ENCODE measurements around the gene TPMT. TPM values are rescaled to one million over a fixed set of nuclear protein-coding genes. Genes with fewer than 3 reads are reported as not detected.

TPMT gene
- total RNA-seq, 1 experiment from 2014 or later = 11.0 TPM

DNA sequence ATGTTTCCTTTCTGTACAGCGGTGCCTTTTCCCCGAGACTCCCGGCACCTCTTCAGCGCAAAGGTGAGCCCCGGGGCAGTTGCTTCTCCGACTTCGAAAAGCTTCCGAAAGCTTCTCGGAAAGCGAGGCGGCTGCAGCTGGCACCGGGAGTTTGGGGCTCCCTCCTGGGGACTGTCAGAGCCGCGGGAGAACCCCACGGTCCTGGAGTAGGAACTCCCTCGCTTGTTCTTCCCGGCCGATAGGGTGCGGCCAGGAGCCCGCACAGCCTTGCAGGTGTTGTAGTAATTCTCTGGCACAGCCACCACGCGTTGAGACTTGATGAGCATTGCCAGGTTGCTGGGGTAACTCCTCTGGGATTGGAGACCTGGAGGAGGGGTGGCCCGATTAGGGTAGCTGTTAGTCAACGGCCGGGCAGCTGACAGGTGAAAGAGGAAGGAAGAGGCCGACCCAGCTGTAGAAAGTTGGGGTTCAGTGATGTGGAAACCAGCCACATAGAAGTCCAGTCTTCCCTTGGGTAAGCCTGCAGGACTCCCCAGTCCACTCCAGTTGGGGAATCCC, 1.1 kb upstream of the TPMT start:
- peak; percentile 77 to 79 for DNase-seq
- intact Hi-C loops (cut with micrococcal nuclease; ENCODE audit: unreplicated experiment) = loop anchor here (5.0 kb wide), 2 partner anchors 86 to 106 kb away; partner anchors contain the start of gene DEK
- Mint-ChIP-seq H3K36me3 (ENCODE audit: insufficient read depth, unreplicated experiment) (peaks cover 13% of the 10 kb centered on the region), H3K9me3 (ENCODE audit: unreplicated experiment) (no peaks in the 10 kb centered on the region), H3K4me1 (ENCODE audit: low read depth, unreplicated experiment) (no peaks in the 10 kb centered on the region), H3K27me3 (ENCODE audit: insufficient read depth, unreplicated experiment) (no peaks in the 10 kb centered on the region), H3K4me3 (ENCODE audit: unreplicated experiment) (peak overlapping the region; percentile 99), H3K27ac (ENCODE audit: unreplicated experiment) (peak overlapping the region; percentile 12)
- H3K9me3 ChIP-seq = no peaks in the 10 kb centered on the region
- no peaks in the 10 kb centered on the region for H3K4me1 ChIP-seq
- BruUV-seq (replicated peaks) = TSS peak; percentile 26
- H3K4me3 ChIP-seq (ENCODE audit: low read depth, low read length) = peak overlapping the region; percentile 98
- TF ChIP-seq CTCF (IDR thresholded peaks at IDR 0.05; ENCODE audit: insufficient read depth in 1 of 2, low read depth in 1 of 2, low read length in 1 of 2, severe bottlenecking in 1 of 2, unreplicated experiment in 1 of 2) = peak; percentile 33 to 50
- H3K36me3 ChIP-seq (ENCODE audit: control insufficient read depth, insufficient read depth, low read length) = no peaks in the 10 kb centered on the region
- POLR2A ChIA-PET = interaction anchor here (0.6 to 1.2 kb wide), 2 partner anchors 449 to 555 kb away, joined by 3 to 4 read pairs; partner anchors contain the start of gene NUP153
- H3K27me3 ChIP-seq (replicated peaks; ENCODE audit: control insufficient read depth, insufficient read depth, low read length) = no peaks in the 10 kb centered on the region
- CTCF ChIA-PET = no interaction called here

GRCh38 chr6:18155150-18155863, 430 bp upstream of the TPMT start, which contains the start of gene KDM1B:
Gene KDM1B, plus strand, starts transcription at chr6:18155422. Its CDS starts 4,474 bp downstream, at chr6:18159896.
- no peak for TF ChIP-seq CTCF (IDR thresholded peaks at IDR 0.05; ENCODE audit: insufficient read depth in 1 of 2, low read depth in 1 of 2, low read length in 1 of 2, severe bottlenecking in 1 of 2, unreplicated experiment in 1 of 2)
- H3K36me3 Mint-ChIP-seq (ENCODE audit: insufficient read depth, unreplicated experiment) = peaks cover 12% of the 10 kb centered on the region
- H3K4me1 Mint-ChIP-seq (ENCODE audit: low read depth, unreplicated experiment) = no peaks in the 10 kb centered on the region
- H3K9me3 Mint-ChIP-seq (ENCODE audit: unreplicated experiment) = no peaks in the 10 kb centered on the region
- H3K27me3 Mint-ChIP-seq (ENCODE audit: insufficient read depth, unreplicated experiment) = no peaks in the 10 kb centered on the region
- H3K4me1 ChIP-seq = no peaks in the 10 kb centered on the region
- H3K9me3 ChIP-seq = no peaks in the 10 kb centered on the region
- no TSS peak for BruUV-seq (replicated peaks)
- peak within 1 kb of the TSS; percentile 99 for H3K4me3 Mint-ChIP-seq (ENCODE audit: unreplicated experiment)
- peak within 1 kb of the TSS; percentile 99 for H3K27ac Mint-ChIP-seq (ENCODE audit: unreplicated experiment)
- POLR2A ChIA-PET = interaction anchor here (1.2 kb wide), 1 partner anchor 448 kb away, joined by 3 read pairs; the partner anchor contains the start of gene NUP153
- intact Hi-C loops (cut with micrococcal nuclease; ENCODE audit: unreplicated experiment) = loop anchor here (5.0 kb wide), 2 partner anchors 87 to 107 kb away; partner anchors contain the start of gene DEK
- DNase-seq = peak; percentile 98
- H3K27me3 ChIP-seq (replicated peaks; ENCODE audit: control insufficient read depth, insufficient read depth, low read length) = no peaks in the 10 kb centered on the region
- H3K4me3 ChIP-seq (ENCODE audit: low read depth, low read length) = peak within 1 kb of the TSS; percentile 98
- H3K36me3 ChIP-seq (ENCODE audit: control insufficient read depth, insufficient read depth, low read length) = no peaks in the 10 kb centered on the region
- CTCF ChIA-PET = interaction anchor here (0.6 kb wide), 1 partner anchor 173 kb away, joined by 3 read pairs; no protein-coding TSS in a partner anchor

DNA sequence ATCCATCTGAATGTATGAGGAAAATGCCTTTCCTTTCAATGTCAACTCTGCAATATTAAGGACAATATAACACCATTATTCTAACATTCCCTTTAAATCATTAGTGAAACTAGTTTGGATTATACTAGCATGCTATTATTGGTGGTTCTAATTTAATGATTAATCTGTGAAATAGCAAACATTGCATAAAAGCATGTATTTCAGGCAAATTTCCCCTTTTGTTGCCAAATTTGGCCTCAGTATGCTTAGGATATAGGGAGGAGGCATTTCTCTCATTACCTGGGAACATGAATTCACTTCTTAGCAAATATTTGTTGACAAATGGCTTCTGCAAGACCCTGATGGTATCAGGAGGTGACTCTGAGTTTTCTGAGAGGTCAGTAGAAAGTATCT, 1.6 kb downstream of the TPMT start:
- BruUV-seq (replicated peaks) = no TSS peak
- no peak overlapping the region for H3K4me3 Mint-ChIP-seq (ENCODE audit: unreplicated experiment)
- CTCF ChIA-PET = no interaction called here
- POLR2A ChIA-PET = no interaction called here
- intact Hi-C loops (cut with micrococcal nuclease; ENCODE audit: unreplicated experiment) = loop anchor here (1.0 kb wide), 1 partner anchor 31 kb away; the partner anchor contains the start of gene NHLRC1
- H3K4me3 ChIP-seq (ENCODE audit: low read depth, low read length) = no peak overlapping the region
- H3K36me3 ChIP-seq (ENCODE audit: control insufficient read depth, insufficient read depth, low read length) = no peaks in the 10 kb centered on the region
- peaks cover 7% of the 10 kb centered on the region for H3K36me3 Mint-ChIP-seq (ENCODE audit: insufficient read depth, unreplicated experiment)
- no peaks in the 10 kb centered on the region for H3K9me3 ChIP-seq
- no peak overlapping the region for H3K27ac Mint-ChIP-seq (ENCODE audit: unreplicated experiment)
- H3K27me3 ChIP-seq (replicated peaks; ENCODE audit: control insufficient read depth, insufficient read depth, low read length) = no peaks in the 10 kb centered on the region
- no peaks in the 10 kb centered on the region for H3K4me1 Mint-ChIP-seq (ENCODE audit: low read depth, unreplicated experiment)
- H3K9me3 Mint-ChIP-seq (ENCODE audit: unreplicated experiment) = no peaks in the 10 kb centered on the region
- H3K27me3 Mint-ChIP-seq (ENCODE audit: insufficient read depth, unreplicated experiment) = no peaks in the 10 kb centered on the region
- TF ChIP-seq CTCF (IDR thresholded peaks at IDR 0.05; ENCODE audit: insufficient read depth in 1 of 2, low read depth in 1 of 2, low read length in 1 of 2, severe bottlenecking in 1 of 2, unreplicated experiment in 1 of 2) = no peak
- DNase-seq = no peak
- H3K4me1 ChIP-seq = no peaks in the 10 kb centered on the region

Measured in Caco-2 (cell line).